Adrenal gland (tissue), 12 donors: Measurements from ENCODE around the gene EYS. TPM values are rescaled to one million over a fixed set of nuclear protein-coding genes. Genes with fewer than 3 reads are reported as not detected.
"Not testable (repeated sequence)": the region's sequence is repeated elsewhere in the genome, so short reads cannot be mapped to it uniquely, and the experiment has no call there.

Source experiments
- DNase-seq, 7 donors: peaks; one replicate each; pipeline ENCODE4 v3.0.0-alpha.2; 2019 to 2020
- H3K27ac ChIP-seq, 5 donors: fragments of 200-600 bp; sonication (generic) in 4 of 5; 1 replicate in 3 of 5; 2 replicates in 2 of 5; pipeline versions ENCODE4 v1.5.1 to v1.8.0; 2016 to 2020; ENCODE audit warnings: mild to moderate bottlenecking in 1 of 5
- H3K27me3 ChIP-seq: fragments of 200-600 bp; 2 replicates; pipeline ENCODE4 v1.8.0; 2021
- H3K36me3 ChIP-seq, 2 donors: fragments of 200-600 bp; replicated peaks in 1 of 2; 1 replicate in 1 of 2; 2 replicates in 1 of 2; pipeline versions ENCODE4 v1.5.1 to v1.8.0; 2018 to 2022
- H3K4me1 ChIP-seq, 2 donors: fragments of 200-600 bp; replicated peaks in 1 of 2; 1 replicate in 1 of 2; 2 replicates in 1 of 2; pipeline versions ENCODE4 v1.5.1 to v1.8.0; 2018 to 2021
- H3K4me3 ChIP-seq, 4 donors: fragments of 200-600 bp; sonication (generic) in 3 of 4; one replicate each; pipeline ENCODE4 v1.5.1; 2016 to 2018
- H3K9me3 ChIP-seq, 3 donors: fragments of 200-600 bp; sonication (generic) in 1 of 3; replicated peaks in 1 of 3; 1 replicate in 2 of 3; 2 replicates in 1 of 3; pipeline versions ENCODE4 v1.5.1 to v1.8.0; 2016 to 2021
- CTCF ChIP-seq, 6 experiments: fragments of 450-650 bp in 4 of 6; fragments of 200-600 bp in 2 of 6; sonication (generic) in 1 of 6; IDR thresholded peaks; 1 replicate in 5 of 6; 2 replicates in 1 of 6; pipeline versions ENCODE4 v1.5.1 to v1.8.0; 2016 to 2021; ENCODE audit warnings: antibody characterized with exemption in 6 of 6, mild to moderate bottlenecking in 2 of 6, moderate library complexity in 1 of 6
- POLR2A ChIP-seq, 2 donors: fragments of 450-650 bp; IDR thresholded peaks; one replicate each; pipeline ENCODE4 v1.6.1; 2017; ENCODE audit warnings: antibody characterized with exemption in 2 of 2, mild to moderate bottlenecking in 2 of 2, moderate library complexity in 1 of 2
- WGBS, 4 donors: extraction: QIAGEN DNeasy Blood & Tissue Kit in 2 of 4; methylation state at CpG; one replicate each; pipeline versions ENCODE4 v1.1.5 to v1.1.7; 2013 to 2017; 5-methylcytosine and 5-hydroxymethylcytosine counted together
- intact Hi-C, 2 donors: fragments of 100-400 bp; cut with DNase I; formaldehyde crosslinking; loops; one replicate each; pipeline versions ENCODE4 v1.14.1 to v1.15.0; 2022 to 2023
- polyA plus RNA-seq, 3 donors: library from polyadenylated mRNA; stranded (reverse); fragments of 200-250 nt in 2 of 3; fragments of 350-450 nt in 1 of 3; fragmentation: Illumina TruSeq in 1 of 3; extraction: RNeasy Lipid Tissue Mini Kit (QIAGEN cat#74804) in 1 of 3; gene quantifications; one replicate each; pipeline ENCODE4 v1.2.3, GENCODE V29; 2013 to 2014
- total RNA-seq, 9 donors: library from RNA; depleted of rRNA in 4 of 9; stranded (reverse); fragments of >200 nt in 4 of 9; fragments of 120-200 nt in 1 of 9; fragmentation: NEBNext Ultra II Directional in 1 of 9; extraction: Animal tissue kit (Norgen Biotek cat#: 25700) in 1 of 9; gene quantifications; one replicate each; pipeline versions ENCODE4 v1.1.0 to v1.2.4, GENCODE V29; 2013 to 2023
- donor health status: healthy with polysubstance abuse.
- donor health status: Bipolar disorder and iron deficiency.
- donor health status: DM: yes; HTN: yes; CAD: no.
- donor health status: DM: no; HTN: no; CAD: no.
- donor health status: DM: no; HTN: no; CAD: no.
- donor health status: DM: yes; HTN: yes; CAD: no.

EYS gene
- total and polyA plus RNA-seq, 12 donors: 0.03 to 3.1 (median 0.18) TPM; not detected in 7

- Histone ChIP-seq H3K36me3 (no peaks in the 10 kb centered on the region), H3K9me3 (no peaks in the 10 kb centered on the region), H3K4me1 (no peaks in the 10 kb centered on the region), H3K27ac (no peak overlapping the region), H3K4me3 (no peak overlapping the region), H3K27me3 (no peaks in the 10 kb centered on the region)
- TF ChIP-seq POLR2A (IDR thresholded peaks at IDR 0.05): no peak
- no peak for TF ChIP-seq CTCF (IDR thresholded peaks at IDR 0.05)
- no peak for DNase-seq
- intact Hi-C loops: no loop called here
Measured at GRCh38 chr6:63964366-63964765, 1742.7 kb downstream of the EYS start.

- Histone ChIP-seq H3K27ac (no peak overlapping the region), H3K9me3 (no peaks in the 10 kb centered on the region), H3K27me3 (no peaks in the 10 kb centered on the region), H3K4me3 (no peak overlapping the region), H3K4me1 (no peaks in the 10 kb centered on the region), H3K36me3 (no peaks in the 10 kb centered on the region)
- TF ChIP-seq POLR2A (IDR thresholded peaks at IDR 0.05) (no peak), CTCF (IDR thresholded peaks at IDR 0.05) (no peak)
- intact Hi-C loops: no loop called here
- no peak for DNase-seq
Measured at GRCh38 chr6:63963769-63964315, 1743.2 kb downstream of the EYS start.

GRCh38 chr6:63953336-63954021 lies 1753.5 kb downstream of the EYS start:
- H3K4me1 ChIP-seq, DNase-seq, H3K27me3 ChIP-seq, H3K9me3 ChIP-seq, H3K27ac ChIP-seq, H3K36me3 ChIP-seq, H3K4me3 ChIP-seq, intact Hi-C loops: not testable (repeated sequence)
- 60 to 72% (median 60%) methylated on average over 3 of the region's 3 CpGs for WGBS, 4 donors

- H3K4me1 ChIP-seq: no peaks in the 10 kb centered on the region
- no peaks in the 10 kb centered on the region for H3K27me3 ChIP-seq
- DNase-seq: no peak
- no peak overlapping the region for H3K27ac ChIP-seq
- TF ChIP-seq POLR2A (IDR thresholded peaks at IDR 0.05) (no peak), CTCF (IDR thresholded peaks at IDR 0.05) (no peak)
- intact Hi-C loops: no loop called here
- H3K9me3 ChIP-seq: no peaks in the 10 kb centered on the region
- no peaks in the 10 kb centered on the region for H3K36me3 ChIP-seq
- 33 to 40% (median 36%) methylated on average over 3 of the region's 3 CpGs for WGBS, 4 donors
- no peak overlapping the region for H3K4me3 ChIP-seq
Measured at GRCh38 chr6:63947792-63948529, 1759.1 kb downstream of the EYS start.
